GM21360 (cell line): Measurements from ENCODE around the gene BEGAIN.

ENCODE experiments used
- ATAC-seq: cut with Tn5 transposase; IDR thresholded peaks from one replicate; pipeline ENCODE4 v1.9.1; 2021; ENCODE audit warnings: mild to moderate bottlenecking, moderate library complexity; ENCODE audit not compliant: unreplicated experiment

Gene BEGAIN

GRCh38 chr14:100584056-100585031, 2.9 kb downstream of the BEGAIN start:
- ATAC-seq, result no peak

DNA sequence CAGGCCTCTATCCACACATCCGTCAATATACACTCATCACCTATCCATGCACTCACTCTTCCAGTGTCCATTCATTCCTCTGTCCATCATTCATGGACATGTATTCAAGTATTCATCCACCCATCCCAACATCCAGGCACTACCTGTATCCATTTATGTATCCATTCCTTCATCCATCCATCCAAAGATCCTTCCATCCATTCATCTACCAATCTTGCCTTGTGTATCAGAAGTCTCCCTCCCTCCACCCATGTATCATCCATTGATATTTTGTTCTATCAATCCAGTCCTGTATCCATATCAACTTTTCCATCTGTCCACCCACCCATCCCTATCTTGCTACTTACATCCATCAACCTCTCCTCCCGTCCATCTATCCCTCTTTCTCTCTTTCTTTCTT, 4.0 kb downstream of the BEGAIN start:
- no peak for ATAC-seq

DNA sequence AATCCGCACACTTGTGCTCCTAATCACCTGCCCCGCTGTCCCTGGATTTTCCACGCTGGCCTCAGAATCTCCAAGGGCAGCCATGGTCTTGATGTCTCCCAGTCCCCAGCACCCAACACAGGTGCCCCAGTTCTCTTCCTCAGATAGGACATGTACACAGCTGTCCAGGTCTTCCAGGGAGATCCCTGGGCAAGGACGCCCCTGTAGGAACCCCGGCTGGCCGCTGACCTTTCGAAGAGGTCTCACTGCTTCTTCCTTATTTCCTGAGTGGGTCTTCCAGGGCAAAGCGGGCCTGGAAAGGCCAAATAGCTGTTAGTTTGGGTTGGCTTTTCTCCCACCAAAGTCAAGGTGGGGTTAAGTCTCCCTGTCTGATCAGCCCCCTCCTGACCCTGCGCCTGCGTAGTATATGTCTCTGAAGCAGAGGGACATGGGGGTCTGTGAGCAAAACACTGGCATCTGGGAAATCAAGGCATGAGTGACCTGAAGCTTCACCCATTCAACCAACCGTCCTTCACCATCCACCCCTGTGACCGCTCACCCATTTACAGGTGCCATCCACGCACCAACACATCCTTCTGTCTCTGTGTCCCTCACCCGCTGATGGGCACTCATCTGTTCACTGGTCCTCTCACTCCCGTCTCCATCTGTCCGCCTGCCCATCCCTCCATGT, 4.6 kb downstream of the BEGAIN start:
- ATAC-seq, result no peak

DNA sequence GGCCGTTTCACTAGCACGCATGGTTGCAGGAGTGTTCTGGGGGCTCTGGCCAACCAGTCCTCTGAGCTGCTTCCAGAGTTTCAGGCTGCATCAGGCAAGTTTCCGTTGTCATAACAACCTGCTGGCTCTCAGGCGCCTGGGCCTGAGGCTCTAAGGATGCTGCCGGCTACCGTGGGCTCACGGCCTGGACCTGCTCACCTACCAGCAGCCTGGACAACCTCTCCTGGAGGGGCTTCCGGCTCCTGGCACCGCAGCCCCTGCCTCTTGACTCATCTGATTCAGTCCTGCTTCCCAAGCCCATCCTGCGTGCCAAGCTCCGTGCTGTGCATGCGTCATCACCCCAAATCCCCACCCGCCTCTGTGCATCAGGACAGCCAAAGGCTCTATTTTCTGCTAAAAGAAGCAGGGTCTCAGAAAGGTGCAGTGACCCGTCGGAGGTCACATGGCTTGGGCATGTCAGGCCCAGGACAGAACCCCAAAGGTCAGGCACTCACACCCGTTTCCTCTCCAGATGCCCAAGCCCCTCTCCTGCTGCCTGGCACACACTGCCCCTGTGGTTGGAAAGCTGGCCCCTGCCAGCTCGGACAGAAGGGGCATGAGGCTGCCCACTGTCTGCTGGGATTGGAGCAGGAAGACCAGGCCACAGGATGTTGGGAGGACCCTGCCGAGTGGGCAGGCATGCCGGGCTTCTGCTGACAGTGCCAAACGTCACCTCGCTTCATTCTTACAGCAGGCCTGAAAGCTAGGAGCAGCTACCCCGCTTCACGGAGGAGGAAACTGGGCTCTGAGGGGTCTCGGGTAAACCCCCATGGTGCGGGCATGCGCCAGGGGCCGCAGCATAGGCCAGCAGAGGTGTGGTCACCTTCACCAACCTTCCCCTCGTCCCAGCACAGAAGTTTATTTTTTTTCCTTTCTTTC, 5.7 kb downstream of the BEGAIN start:
- no peak for ATAC-seq

DNA sequence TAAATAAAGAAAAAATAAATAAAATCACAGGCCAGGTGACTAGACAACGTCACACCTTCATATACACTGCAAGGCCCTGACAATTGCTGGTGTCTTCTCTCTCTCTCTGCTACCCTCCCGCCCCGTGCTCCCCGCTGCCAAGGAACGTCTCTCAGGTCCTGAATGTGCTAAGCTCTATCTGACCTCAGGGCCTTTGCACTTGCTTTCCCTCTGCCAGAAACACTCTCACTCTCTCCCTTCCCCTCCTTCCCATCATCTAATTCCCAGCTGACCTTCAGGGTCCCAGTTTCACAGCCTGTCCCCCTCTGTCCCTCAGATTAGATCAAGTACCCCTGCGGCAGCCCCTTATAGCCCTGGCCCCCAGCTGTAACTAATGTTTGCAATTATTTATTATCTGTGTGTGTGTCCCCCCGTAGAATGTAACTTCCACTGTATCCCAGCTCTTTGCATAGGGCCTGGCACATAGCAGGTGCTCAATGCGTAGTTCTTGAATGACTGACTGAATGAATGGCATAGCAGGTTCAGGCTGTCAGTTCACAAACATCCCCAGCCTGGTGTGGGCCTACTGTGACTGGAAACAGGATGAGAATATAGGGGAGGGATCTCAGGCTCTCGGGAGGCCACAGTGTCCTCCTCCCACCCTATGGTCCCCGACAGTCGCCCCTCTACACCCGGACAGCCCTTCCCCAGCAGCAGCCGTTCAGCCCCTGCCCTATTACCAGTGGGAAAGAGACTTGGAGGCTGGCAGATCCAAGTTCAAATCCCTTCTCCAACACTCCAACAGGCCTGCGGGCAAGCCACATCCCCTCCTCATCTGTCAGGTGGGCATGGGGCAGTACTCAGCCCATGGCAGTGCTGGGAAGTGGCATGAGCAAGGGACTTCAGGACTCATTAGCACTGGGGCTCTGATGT, 6.6 kb downstream of the BEGAIN start:
- ATAC-seq, result no peak

GRCh38 chr14:100578552-100578951, 8.7 kb downstream of the BEGAIN start:
- no peak for ATAC-seq

GRCh38 chr14:100577986-100578431, 9.2 kb downstream of the BEGAIN start:
- ATAC-seq, result no peak

GRCh38 chr14:100577321-100577985, 9.8 kb downstream of the BEGAIN start:
- no peak for ATAC-seq

DNA sequence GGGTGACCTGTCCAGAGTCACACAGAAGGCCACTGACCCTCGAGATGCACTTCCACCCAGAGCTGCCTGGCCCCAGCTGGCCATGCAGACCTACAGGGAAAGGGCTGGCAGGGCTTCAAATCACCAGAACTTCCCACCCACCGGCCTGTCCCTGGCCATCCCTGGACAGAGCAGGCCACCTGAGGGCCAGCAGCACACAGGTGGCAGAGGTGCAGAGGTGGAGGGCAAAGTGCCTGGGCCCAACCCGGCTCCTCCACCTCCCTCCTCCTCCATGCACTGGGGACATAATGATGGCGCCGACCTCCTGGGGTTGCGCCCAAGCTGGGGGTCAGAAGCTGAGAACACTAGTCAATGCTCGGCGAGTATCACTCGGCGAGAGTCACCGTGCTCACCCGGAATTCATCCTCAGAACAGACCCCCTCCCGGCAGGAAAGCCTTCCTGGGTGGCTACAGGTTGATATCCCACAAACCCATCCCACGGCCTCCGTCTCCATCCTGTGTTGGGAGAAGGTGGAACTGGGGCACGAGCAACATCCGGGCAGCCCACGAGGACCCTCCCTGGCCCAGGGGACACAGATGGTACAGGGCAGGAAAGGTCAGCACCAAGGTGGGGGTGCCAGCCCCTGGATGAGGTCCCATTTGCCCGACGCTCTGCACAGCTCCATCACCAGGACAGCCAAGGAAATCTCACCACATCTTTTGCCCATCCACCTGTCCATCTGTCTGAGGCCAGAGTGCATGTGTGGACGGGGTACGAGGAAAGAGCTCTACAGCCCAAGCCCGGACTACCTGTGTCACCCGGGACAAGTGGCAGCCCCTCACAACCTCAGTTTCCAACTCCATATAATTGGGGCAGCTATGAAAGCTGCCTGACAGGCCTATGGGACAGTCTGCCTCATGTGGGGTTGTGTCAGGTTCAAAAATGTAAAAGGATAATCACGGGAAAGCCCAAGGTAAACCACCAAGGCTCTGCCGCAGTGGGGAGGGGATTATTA, 10.8 kb downstream of the BEGAIN start:
- no peak for ATAC-seq

GRCh38 chr14:100575266-100575995, 11.8 kb downstream of the BEGAIN start:
- ATAC-seq, result no peak

DNA sequence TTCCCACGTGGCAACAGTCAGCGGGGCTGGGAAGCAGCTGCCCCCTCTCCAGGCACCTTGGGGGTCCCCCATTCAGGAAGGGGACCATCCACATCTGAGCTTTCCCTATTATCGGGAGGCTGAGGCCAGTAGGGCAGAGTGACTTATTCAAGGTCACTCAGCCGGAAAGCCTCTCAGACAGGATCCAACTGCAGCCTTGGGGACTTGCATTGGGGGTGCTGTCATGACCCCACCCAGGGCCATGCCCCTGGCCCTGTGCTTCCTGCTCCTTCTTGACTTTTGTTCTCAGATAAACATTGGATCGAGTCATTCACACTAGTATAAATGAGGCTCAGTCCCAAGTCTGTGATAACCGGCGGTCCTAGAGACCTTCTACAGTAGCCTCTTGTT, 12.6 kb downstream of the BEGAIN start:
- no peak for ATAC-seq

DNA sequence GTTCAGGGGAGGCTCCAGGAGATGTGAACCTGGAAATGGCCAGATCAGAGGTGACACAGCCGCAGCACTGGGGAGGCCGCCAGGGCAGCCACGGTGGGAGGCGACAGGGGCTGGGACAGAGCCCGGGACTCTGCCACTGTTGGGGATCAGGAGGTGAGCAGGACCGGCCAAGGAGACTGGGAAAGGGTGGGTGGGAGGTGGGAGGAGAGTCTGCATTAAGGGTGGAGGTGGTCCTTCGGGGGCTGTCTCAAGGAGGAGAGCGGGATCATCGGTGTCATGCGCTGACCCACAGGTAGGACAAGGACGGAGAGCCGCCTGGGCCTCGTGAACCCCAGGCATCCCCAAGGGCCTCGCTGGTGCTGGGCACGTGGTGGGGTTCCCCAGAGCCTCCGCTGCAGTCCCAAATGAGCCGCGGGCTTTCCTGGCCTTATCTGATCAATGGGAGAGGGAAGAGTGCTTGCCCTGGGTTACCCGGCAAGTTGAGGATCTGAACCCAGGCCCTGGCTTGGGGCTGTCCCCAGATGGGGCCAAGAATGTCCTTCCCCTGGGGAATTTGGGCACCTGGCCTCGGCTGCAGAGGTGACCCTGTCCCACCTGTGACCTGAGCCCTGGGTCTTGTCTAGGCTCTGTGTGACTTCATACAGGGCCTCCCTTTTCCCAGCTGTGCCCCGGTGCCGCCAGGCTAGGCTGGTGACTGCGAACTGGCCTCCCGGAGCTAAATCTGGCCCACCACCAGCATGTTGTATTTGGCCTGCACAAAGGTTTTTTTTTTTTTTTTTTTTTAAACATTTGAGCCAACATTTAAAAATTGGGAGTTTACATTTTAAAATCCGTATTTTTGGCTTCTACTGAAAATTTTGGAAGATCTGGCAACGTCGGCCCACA, 13.2 kb downstream of the BEGAIN start:
- ATAC-seq, result no peak

GRCh38 chr14:100573002-100573756, 14.0 kb downstream of the BEGAIN start:
- no peak for ATAC-seq

- no peak for ATAC-seq
Measured at GRCh38 chr14:100572543-100572942, 14.7 kb downstream of the BEGAIN start.

- ATAC-seq, result no peak
Measured at GRCh38 chr14:100571837-100572236, 15.4 kb downstream of the BEGAIN start.
